Measurements from ENCODE around the gene BPIFB1.

BPIFB1 gene

DNA sequence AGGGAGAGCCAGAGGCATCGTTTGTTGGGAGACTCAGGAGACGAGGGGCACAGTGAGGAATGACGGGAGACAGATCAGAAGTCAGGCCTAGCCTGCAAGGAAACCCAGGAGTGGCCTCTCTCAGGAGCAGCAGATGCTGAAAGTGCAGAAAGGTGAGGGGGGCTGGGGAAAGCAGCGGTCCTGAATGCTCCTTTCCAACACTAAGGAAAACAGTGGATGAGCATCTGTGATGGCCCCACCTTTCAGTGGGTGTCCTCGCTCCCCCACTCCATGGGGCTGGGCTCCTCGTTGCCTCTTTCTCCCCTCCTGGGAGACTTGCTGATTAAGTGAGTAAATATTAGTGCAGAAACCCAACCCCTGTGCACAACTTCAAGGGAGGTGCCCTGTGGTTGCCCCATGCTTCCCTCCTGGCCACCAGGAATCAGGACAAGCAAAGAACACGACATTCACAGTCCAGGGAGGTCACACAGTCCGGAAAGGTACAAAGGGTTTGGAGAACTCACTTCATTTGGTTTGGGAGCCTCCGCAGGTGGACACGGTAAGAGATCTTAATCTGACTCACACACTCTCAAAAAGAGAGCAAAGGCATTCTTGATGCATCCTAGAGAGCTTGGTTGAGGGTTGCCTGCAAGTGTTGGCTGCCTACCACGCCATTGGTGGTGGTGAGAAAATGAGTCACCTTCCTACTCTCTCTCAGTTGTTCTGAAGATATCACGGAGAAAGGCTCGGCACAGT is 9.7 kb upstream of the BPIFB1 start:
- no peak for DNase-seq

DNA sequence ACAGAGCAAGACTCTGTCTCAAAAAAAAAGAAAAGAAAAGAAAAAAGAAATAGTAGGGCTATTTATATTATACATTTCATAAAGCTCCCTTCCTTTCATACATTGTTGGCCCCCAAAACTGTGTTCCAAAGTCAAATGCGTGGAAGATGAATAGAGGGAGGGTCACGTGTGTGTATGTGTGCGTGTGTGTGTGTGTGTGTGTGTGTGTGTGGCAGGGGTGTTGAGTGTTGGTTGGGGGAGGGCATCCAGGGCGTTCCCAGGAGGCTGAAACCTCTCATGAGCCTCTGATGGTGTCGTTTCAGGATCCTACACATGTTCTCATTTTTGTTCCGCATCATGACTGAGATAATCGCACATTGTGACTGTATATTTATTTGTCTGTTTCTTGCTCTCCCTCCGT is 7.8 kb upstream of the BPIFB1 start:
- no peak for DNase-seq

DNA sequence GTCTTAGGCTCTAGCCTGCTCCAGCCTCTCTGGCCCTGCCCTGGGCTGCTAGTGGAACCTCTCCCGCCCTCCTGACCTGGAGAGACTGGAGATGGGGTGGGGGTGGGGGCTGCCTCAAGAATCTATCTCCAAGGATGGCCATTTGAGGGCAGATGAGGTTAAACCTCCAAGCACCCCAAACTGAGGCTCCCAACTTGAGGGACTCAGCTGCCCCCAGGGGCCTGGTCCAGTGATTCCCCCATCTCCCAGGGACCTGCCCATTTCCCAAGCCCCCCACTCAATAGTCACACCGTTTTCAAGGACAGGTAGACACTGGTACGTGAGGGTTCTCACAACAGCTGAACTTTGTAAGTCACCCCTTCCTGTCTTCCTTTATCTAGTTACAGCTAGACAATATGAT is 7.1 kb upstream of the BPIFB1 start:
- DNase-seq, result no peak

- DNase-seq, result no peak
Measured at GRCh38 chr20:33276303-33277113, 6.5 kb upstream of the BPIFB1 start.

DNA sequence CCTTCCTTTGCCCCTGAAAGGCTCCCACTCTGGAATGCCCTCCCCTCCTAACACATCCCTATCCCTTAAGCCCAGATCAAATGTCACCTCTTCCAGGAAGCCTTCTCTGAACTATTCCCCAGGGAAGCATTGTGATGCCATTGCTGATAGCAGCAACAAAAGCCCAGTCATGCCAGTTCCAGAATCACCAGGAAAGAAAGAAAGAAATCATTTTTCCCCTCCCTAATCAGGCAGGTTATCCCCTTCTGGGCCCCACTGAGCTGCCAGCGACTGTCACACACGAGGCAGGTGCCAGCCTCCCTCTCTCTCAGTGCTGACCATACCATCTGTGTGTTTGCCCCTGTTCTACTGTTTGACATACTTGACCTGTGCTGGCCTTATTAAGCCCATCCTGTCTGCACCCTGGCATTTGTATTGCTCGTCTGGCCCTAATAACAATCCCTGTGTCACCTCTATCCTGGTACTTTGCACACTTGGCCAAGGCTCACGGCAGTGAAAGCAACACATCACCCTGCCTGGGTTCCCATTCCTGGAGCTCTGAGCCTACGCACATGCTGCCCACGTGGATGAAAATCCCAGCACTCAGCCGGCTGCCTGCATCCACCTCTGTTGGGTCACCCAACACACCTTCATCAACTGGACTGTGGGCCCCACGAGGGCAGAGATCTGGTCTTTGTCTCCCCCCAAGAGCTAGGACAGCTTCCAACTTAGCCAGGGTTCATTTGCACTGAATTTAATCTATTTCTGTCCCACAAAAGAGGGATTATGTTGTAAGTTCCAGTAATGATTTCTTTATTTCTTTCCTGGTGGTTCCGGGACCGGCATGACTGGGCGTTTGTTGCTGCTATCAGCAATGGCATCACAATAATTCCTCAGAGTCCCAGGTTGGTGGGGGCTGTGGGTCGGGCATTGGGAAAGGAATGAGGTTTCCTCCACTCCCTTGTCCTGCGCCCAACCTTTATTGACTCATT is 5.3 kb upstream of the BPIFB1 start:
- no peak for DNase-seq

GRCh38 chr20:33278700-33279099 is 4.3 kb upstream of the BPIFB1 start:
- no peak for DNase-seq

GRCh38 chr20:33279261-33279910 is 3.6 kb upstream of the BPIFB1 start:
- no peak for DNase-seq

GRCh38 chr20:33280000-33280680 is 2.9 kb upstream of the BPIFB1 start:
- DNase-seq, result no peak

DNA sequence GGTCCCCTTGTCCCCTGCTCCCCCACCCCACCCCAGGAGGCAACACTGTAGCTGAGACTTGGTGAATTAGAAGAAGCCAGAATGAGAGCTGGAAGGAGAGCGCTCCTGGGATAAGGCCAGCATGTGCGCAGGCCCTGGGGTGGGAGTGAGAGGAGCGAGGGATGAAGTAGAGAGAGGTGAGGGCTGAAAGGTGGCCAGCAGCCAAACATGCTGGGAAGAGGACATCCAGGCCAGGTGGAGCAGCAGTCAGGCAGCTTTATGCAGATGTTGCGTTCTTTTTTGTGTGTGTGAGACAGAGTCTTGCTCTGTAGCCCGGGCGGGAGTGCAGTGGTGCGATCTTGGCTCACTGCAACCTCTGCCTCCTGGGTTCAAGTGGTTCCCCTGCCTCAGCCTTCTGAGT is 2.2 kb upstream of the BPIFB1 start:
- DNase-seq, result no peak

GRCh38 chr20:33281550-33282146 is 1.4 kb upstream of the BPIFB1 start:
- DNase-seq, result no peak

DNA sequence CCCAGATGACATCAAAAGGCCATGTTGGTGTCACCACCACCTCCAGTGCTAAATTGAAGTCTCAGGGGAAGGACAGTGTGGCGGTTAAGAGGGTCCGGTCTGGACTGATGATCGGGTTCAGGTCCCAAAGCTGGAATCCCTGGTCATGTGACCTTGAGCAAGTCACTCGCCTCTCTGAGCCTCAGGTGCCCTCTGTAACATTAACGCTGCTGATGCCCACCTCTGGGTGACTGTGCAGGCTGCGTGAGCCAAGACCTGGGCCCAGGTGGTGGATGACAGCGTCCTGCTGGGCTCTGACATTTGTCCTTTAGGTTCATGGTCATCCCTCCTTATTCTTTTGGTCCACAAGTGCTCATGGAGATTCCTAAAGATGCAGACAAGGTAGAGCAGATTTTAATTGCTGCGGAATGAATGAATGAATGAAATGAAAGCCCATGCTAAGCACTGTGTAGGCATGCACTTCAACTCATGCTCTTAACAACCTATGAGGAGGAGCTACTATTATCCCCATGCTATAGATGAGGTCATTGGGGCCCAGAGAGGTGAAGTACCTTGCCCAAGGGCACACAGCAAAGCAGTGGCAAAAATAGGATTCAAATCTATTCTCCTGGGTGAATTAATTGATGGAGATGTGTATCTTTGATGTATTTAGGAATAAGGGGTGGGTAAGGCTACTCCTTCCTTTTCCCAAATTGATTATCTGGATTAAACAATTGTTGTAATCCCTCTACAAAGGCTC is 649 bp upstream of the BPIFB1 start:
- DNase-seq, result no peak

DNA sequence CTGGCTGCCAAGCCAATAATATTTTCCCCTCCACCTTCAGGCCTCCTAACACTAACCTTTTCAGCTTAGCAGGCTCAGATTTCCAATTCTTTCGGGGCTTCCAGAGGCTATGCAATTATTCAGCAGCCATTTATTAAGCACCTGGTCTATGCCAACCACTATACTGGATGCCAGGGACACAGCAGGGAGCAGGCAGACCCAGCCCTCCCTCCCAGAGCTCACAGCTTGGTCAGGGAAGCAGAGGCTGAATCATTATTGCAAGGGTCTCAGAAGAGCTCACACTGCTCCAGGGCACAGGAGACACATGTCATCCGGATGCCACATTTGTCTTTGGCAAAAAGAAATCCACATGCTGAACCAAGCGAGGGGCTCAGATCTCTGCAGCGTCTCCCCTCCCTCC is 1.3 kb downstream of the BPIFB1 start:
- no peak for DNase-seq

DNA sequence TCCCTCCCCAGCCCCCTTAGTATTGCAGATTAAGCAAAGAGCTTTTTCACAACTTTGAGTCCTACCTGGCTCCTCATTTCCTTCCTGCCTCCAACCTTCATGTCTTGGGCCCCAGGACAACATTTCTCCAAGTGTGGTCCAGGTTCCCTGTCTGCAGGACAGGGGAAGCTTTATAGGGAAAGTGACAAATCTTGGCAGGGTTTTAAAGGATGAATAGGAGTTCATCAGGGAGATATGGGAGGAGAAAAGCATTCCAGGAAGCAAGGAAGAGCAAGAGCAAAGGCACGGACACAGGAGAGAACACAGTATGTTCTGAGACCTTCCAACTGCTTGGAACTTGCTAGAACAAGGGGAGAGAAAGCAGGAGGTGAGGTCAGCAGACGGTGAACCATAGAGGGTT is 1.9 kb downstream of the BPIFB1 start:
- DNase-seq, result no peak

DNA sequence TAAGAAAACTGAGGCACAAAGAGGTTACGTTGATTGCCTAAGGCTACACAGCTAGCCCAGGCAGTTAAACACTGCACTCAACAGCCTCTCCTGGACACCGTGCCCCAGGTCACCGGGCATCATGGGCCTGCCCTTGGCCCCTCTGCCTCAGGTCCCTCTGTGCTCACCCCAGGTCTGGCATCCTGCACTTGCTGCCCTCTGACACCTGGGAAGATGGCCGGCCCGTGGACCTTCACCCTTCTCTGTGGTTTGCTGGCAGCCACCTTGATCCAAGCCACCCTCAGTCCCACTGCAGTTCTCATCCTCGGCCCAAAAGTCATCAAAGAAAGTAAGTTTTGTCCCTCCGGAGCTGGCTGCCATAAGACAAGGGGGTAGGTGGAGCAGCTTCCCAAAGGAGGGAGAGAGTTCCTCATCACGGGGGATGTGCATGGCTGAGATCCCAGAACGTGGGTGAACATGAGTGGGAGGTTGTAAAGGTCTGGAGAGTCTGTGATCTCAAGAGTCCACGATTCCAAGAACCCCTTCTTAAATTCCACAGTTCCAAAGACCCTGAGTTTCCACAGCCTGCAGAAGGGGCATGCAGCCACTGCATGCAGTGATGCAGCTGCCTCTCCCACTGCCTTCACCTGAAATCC is 3.0 kb downstream of the BPIFB1 start:
- DNase-seq, result no peak

DNA sequence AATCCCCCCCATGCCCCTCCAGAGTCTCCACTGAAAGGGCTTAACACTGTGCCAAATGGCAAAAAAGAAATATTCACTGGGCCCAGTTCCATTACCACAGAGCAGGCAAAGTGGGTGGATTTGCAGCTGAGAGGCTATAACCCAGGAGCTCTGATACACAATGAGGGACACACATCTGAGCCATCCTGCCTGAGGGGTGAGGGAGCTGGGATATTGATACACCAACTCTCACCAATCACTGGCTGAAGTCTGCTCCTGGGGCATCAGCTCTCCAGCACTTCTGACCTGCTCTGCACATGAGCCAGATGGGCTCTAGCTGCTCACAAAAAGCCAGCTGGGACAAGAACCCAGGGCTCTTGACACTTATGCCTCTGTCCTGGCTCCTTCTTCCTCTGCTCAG is 4.9 kb downstream of the BPIFB1 start:
- no peak for DNase-seq

GRCh38 chr20:33290852-33291251 is 7.8 kb downstream of the BPIFB1 start:
- DNase-seq, result no peak

- no peak for DNase-seq
Measured at GRCh38 chr20:33291416-33291815, 8.4 kb downstream of the BPIFB1 start.

DNA sequence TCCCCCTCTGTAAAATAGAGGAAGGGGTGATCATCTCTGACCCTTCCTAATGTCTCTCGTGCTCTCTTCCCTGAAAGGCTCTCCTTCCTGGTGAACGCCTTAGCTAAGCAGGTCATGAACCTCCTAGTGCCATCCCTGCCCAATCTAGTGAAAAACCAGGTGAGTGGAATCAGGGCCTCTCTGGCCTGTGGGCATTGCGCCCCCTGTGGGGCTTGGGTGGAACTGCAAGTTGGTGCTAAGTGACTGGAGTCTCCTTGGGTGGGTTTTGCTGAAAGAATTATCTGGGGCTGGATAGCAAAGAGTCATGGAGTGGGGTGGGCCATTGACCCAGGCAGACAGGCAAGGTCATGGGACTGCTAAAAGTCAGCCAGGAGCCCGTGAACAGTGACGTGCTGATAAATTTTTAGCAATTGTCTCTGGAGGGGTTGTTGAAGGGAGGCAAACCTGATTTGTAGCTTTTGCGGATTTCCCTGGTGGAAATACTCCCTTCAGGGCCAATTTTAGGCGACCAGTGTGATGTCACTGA is 8.9 kb downstream of the BPIFB1 start:
- DNase-seq, result peak; percentile 40

- no peak for DNase-seq
Measured at GRCh38 chr20:33296206-33296605, 13.2 kb downstream of the BPIFB1 start.

DNA sequence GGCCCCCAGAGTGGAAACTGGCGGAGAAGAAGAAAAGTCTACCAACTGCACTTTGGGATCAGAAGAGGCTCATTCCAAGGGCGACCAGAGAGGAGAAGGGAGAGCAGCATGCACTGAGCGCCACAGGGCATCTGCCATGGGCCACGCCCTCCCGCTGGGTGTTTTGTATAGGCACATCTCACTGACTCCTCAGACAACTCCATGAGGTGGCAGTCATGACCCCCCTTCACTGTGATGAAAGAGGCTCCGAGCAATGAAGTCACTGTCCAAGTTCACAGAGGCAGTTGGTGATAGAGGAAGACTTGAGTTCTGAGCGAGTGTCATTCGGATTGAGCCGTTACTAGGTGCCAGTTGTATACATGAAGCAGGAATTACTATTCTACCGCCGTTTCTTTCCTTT is 15.4 kb downstream of the BPIFB1 start:
- DNase-seq, result peak; percentile 11
